GM19438 (cell line): ENCODE data around the gene PTPN9.
"Not testable (repeated sequence)": the region's sequence is repeated elsewhere in the genome, so short reads cannot be mapped to it uniquely, and the experiment has no call there.

ENCODE experiments used
- ATAC-seq: cut with Tn5 transposase; IDR thresholded peaks from one replicate; pipeline ENCODE4 v1.9.1; 2021; ENCODE audit warnings: low read depth; ENCODE audit not compliant: unreplicated experiment

PTPN9 gene

DNA sequence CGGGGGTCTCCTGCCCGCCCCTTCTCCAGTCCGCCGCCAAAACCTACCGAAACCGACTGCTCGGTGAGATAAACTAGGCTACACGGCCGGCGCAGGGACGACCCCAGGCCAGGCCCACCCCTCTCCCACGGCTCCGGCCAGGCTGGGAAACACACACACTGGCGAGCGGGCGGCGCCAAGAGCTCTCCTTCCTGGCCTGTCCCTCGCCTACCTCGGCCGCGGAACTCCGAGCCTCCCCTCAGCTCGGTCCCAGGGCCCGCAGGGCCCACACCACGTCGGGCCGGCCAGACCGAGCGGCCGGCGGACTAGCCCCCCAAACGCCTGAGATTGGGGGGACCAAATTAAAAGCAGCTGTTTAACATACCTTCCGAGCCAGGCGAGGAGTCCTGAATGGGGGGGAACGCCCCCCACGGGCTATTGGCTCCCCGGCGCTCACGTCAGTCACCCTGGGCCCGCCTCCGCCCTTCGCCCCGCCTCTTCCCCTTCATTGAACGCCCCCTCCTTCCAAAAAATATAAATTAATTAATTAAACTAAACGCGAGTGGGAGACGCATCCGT lies 123.6 kb downstream of the PTPN9 start:
- no peak for ATAC-seq

DNA sequence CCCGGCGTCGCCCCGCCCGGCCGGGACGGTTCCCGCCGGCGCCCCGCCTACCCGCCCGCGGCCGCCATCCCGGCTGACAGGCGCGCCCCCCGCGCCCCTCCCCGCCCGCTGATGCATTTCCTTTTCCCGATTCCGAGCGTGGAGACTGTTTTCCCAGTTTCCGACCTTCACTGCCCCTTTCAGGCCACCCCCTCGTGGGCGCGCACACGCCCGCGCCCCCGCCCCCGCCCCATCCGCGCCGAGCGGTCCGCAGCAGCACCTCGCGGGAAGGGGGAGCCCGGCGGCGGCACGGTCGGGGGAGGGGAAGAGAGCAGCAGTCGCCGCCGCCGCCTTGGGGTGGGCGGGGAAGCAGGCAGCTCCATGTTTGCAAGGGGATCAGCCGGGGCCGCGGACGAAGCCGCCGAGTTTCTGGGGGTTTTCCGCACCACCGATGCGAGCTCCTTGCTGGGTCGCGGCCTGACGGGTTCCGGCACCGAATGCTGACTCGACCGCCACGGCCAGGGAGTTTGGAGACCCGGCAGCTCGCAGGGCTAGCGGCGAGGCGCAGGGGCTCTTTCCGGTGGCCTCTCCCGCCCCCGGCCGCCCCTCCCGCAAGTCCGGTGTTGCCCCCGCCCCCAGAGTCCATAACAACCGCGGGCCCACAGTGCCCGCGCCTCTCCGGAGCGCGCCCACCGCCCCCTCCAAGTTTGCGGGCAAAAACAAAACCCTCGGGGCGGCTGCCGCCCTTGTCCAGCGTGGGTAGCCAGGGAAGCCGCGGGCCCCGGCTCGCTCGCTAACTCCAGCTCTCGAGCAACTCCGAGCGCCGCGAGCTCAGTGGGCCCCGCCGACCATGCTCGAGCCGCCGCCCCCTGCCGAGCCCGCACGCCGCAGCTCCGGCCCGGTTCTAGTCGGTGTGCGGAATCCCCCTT lies 124.4 kb downstream of the PTPN9 start:
- no peak for ATAC-seq

DNA sequence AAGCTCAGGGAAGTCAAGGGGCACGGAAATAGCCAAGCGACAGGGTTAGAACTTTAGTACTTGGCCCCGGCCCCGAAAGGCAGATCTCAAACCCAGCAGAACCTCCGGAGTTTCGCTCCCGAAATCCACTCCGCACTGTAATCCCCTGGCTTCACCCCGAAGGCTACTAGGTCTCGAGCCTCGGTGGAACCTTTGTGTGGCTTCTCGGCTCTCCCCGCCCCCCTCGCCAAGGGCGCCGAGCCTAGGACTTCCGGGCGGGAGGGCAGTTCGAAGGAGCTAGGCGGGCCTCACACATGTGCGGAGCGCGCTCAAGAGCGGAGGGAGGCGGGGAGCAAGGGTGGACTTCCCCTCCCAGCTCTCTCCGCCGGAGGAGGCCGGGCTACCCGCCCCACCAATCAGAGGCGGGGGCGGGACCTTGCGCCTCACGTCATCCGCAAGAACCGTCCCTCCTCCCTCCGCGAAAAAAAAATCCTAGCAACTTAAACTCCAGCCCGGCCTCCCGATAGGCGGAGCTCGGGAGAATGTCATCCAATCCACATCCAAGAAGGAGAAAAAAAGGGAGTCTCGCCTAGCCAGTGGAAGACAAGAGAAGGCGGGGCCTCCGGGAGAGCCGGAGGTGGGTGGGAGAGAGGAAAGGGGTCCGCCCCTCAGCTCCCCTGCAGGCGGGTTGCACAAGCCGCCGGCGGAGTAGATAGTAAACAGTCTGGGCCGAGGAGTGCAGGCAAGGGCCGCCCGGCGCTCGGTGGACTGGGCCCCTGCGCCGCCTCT lies 125.2 kb downstream of the PTPN9 start:
- ATAC-seq = peak; percentile 34

DNA sequence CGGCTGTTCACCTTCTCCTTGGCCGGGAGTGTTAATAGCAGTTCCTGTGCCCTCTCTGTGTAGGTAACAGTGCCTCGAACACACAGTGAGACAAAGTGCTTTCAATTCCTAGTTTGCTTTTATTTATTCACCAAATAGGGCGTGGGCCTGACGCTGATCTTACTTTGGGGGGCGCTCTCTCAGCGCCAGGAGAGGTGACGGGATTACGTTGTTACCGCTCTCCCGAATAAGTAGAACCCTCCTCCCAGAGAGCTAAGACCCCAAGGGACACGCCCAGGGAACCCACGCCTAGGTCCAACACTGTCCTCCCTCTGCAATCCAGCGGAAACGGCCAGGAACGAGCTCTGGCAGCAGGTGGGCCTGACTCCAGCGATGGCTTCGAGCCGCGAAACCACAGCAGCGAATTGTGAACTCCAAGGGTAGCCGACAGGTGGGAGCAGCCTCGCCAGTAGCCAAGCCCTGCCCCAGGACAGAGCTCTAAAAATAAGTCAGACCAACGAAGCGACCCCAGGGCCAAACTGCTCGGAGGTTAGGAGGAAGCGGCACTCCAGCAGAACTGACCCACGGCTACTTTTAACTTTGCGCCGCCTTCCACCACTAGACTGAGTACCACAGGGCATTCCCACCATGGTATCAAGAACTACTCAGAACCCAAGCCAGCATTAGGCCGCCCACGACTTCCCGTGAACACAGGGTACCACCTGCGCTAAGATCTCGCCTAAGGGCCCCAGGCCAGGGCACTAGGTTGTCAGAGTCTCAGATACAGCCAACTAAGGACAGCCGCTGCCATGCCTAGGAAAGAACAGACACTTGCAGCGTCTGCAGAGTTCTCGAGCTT lies 126.0 kb downstream of the PTPN9 start:
- no peak for ATAC-seq

DNA sequence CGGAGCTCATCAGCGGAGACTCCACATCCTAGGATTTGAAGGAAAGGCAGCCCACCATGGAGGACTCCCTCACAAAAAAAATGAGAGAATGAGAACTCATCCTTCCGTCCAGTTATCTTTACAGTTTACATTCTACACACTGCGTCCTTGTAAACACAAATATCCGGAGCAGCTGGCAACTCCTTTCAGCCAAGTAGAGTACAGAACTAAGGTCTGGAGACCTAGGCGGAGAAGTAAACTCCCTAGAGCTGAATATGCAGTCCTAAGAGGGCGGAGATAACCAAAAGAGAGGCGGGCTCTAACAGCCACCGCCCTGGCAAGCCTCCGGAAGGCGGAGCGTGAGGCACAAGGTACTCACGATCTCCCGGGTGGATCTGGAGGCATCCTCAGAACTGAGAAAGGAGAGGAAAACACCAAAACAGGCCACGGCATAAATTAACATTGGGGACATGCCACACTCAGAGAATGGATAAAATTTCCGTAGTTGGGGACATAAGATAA lies 126.7 kb downstream of the PTPN9 start:
- no peak for ATAC-seq

DNA sequence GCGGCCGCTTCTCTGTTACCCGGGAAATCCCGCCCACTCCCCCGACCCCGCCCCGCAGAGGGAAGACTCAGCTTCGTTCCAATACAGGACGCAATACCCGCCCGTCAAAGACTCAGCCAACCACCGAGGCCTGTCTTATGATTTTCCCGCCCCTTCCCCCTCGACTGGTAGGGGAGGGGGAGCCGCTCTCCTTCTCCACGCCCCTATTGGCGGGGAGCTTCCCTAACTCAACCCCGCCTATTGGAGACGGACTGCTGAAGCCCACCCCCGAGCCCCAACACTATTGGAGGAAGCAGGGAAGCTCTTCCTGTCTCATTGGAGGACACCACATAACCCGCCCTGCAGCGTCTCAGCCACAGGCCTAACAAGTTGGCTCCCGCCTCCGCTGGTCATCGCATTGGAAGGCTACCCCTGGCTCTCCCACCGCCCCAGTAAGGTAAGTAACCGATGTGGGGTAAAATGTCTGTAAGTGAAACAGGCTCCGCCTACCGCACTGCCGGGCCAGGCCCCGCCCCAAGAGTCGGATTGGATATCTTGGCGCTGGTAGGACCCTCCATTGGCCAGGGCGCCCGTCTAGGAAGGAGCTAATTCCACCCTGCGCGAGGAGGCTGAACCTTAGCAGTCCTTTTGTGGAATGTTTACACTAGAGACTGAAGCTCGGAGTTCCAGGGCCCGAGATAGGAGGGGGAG lies 127.3 kb downstream of the PTPN9 start, which contains the start of gene SIN3A:
Gene SIN3A, minus strand, starts transcription at position 17 of the 690 bp plus-strand sequence. CDS start 21,315 bp downstream, outside the sequence.
- peak; percentile 38 for ATAC-seq

DNA sequence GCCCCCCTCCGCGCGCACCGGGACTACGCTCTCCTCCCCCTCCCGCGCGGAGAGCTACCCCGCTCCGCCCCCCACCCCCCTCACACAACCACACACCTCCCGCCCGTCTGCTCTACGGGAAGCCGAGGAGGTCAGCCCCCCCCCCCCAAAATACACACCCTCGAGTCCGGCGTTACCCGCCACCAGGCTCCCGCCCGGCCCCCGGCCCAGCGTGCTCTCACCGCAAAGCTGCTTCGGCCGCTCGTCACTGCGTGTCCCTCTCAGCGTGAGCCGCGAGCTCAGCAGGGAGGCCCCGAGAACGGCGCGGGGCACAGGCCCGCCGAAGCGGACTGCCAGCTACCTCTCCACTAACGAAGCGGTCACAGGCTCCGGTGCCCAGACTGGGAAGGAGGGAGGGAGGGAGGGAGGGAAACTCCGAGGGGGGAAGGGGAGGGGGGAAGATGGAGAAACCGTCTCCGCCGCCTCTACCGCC lies 127.9 kb downstream of the PTPN9 start:
- ATAC-seq = no peak

DNA sequence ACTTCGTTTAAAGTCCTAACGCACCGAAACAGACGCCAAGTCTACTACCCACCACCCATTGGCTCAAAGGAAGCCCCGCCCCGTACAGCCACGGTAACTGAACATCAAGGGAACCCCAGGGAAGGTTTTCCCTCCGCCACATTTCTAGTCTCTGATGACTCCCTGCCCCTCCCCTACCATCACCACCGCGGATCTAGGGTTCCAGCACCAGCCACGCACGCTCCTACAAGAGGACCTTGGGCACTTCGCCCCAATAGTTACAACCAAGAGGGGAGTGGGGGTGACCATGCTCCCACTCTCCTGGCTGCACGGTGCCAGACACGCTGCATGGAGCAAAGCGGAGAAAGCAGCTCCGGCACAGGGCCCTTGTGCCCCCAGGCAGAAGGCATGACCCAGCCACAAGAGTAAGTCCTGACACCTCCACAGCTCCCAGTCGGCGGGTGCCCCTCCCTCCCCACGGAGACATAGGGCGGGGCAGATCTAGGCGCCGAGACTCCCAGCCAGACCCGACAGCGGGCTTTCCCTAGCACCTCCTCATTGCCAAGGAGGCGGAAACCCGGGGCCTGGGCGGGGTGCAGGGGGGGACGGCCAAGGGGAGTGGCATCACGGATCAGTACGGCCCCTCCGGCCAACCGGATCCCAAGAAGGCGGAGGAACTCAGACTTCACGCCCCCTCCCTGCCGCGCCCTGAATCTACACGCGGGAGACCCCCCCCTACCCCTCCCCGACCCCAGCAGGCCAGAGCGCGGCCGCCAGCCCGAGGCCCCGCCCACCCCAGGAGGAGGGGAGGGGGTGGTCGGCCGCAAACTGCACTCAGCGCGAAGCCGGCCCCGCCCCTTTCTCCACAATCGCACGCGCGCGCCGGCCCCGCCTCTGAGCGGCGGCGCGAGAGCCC lies 128.6 kb downstream of the PTPN9 start:
- ATAC-seq = peak; percentile 27

DNA sequence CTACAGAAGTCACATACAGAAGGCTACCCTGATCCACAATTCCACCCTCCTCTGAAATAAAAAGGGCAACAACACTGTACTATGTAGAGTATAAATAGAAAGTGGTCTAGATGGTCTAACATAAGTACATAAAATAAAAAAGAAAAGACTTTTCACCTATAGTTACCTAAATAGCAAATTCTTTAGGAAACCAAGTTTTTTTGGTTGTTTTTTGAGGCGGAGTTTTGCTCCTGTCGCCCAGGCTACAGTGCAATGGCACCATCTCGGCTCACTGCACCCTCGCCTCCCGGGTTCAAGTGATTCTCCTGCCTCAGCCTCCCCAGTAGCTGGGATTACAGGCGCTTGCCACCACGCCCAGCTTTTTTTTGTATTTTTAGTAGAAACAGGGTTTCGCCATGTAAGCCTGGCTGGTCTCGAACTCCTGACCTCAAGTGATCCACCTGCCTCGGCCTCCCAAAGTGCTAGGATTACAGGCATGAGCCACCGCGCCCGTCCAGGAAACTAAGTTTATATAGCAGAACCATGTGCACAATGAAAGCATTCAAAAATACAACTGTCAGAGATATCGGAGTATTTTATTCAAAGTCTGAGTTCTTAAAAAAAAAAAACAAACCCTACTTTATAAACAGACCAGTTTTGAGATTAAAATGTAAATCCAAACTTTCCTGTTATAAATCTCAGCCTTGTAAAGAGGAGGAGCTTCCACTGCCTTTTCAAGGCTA lies 129.4 kb downstream of the PTPN9 start:
- ATAC-seq = no peak

DNA sequence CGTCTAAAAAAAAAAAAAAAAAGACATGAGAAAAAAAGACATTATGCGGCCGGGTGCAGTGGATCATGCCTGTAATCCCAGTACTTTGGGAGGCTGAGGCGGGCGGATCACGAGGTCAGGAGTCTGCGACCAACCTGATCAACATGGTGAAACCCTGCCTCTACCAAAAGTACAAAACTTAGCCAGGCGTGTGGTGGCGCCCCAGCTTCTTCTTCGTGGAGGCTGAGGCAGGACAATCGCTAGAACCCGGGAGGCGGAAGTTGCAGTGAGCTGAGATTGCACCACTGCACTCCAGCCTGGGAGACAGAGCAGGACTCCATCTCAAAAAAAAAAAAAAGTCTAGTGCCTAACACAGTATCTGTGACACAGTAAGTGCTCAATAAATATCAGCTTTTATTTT lies 130.9 kb downstream of the PTPN9 start:
- not testable (repeated sequence) for ATAC-seq

DNA sequence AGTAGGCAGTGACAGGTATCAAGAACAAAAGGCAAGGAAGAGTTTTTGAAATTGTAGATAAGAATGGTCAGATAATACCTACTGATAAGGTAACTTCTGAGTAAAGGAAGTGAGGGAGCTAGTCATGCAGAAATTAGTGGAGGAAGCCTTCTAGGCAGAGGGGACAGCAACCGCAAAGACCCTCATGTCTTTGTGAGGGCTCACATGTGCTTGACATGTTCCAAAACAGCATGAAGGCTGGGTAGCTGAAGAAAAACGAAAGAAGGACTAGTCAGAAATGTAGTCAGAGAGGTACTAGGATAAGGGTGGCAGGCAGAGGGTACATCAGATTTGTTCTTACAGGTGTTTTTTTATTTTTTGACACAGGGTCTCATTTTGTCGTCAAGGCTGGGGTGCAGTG lies 133.0 kb downstream of the PTPN9 start:
- ATAC-seq = no peak

DNA sequence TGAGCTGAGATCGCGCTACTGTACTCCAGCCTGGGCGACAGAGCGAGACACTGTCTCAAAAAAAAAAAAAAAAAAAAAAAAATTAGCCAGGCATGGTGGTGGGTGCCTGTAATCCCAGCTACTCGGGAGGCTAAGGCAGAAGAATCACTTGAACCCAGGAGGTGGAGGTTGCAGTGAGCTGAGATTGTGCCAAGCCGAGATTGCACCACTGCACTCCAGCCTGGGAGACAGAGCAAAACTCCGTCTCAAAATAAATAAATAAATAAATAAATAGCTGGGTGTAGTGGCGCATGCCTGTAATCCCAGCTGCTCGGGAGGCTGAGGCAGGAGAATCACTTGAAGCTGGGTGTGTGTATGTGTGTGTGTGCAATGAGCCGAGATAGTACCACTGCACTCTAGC lies 133.8 kb downstream of the PTPN9 start:
- not testable (repeated sequence) for ATAC-seq

DNA sequence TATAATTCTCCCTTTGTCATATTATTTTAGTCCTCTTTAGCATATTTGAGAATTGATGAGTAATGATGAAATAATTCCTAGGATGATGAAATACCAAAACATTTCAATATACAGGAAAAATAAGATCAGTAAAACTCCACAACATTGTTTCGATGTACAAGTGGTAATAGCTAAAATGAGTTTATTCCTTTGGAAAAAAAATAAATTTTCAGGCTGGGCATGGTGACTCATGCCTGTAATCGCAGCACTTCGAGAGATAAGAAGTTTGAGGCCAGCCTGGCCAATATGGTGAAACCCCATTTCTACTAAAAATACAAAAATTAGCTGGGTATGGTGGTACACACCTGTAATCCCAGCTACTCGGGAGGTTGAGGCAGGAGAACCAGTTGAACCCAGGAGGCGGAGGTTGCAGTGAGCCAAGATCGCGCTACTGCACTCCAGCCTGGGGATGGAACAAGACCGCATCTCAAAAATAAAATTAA lies 135.1 kb downstream of the PTPN9 start:
- ATAC-seq = not testable (repeated sequence)

DNA sequence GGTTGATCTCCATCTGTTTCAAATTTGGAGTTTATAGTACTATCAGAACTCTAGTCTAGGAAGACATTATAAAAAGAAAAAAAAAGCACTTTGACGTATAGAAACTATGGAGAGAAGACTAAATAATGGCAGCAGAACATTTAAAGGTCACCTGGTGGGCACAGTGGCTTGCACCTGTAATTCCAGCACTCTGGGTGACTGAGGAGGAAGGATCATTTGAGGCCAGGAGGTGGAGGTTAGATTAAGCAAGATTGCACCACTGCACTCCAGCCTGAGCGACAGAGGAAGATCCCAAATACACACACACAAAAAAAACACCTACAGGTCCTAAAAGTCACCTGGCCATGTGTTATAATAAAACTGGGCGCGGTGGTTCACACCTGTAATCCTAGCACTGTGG lies 141.4 kb downstream of the PTPN9 start:
- no peak for ATAC-seq

DNA sequence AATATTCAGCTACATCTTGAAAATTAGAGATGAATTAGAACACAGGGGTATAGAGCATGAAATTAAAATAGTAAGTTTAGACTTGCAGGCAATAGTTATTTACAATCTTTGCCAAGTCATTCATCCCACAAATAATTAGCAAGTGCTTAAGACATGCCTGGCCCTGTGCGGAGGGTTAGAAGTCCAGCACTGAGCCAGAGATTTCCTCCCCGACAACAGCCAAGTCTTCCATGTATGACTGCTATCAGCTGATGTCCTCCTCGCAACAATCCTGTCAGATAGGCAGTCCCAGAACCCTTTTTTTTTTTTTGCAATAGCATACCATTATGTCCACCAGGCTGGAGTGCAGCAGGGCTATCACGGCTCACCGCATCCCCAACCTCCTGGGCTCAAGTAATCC lies 142.2 kb downstream of the PTPN9 start:
- ATAC-seq = no peak

DNA sequence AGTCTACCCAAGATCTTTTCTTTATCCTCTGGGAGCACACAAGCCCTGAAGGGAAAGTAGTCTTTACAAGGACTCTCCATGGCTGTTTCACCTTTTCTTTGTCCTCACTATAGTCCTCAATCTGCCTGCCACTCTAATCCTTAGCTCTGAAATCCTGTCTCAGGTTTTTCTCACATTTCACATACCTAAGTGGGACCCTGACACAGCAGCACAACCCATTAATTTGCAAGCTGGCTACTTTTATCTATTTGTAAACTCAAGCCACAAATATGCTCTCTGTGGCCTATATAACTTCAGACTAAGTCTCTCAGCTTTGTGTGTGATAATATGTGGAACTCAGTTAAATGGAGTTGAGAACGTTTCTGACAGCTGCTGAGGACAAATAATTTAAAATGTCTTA lies 147.4 kb downstream of the PTPN9 start:
- no peak for ATAC-seq

DNA sequence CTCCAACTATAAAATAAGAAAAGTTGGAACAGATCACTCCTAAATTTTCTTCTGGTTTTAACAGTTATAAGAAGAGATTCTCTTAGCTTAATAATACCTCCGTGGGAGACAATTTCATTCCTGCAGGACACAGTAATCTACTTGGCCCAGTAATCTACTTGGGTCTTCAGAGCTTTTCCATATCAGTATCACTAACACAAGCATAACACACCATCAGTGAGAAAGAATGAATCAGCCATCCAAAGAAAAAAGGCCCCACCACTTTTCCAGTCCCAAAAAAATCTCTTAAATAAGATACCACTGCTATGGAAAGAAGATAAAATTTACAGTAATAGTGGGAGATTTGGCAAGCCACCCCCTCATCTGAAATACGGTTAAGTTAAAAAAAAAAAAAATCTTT lies 147.8 kb downstream of the PTPN9 start:
- ATAC-seq = no peak

DNA sequence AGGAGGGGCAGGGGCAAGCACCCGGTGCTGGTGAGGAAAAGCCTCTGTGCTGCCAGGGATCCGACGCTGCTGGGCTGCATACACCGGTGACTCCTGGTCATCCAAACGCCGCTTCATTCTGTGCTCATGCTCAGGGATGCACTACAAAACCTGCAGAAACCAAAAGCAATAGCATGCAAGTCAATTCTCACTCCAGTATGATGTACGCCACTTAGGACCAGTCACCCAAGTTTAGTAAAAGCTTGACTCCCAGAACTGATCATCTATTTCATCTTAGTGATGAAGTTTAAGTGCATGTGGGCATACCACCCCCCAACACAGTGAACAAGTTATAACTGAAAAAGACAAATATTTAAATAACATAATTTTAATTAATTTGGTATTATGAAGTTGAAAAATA lies 148.9 kb downstream of the PTPN9 start:
- ATAC-seq = no peak
